Right lobe of liver (tissue), 4 donors: ENCODE results near the gene TSR3.

Experiments
- CTCF ChIP-seq, 4 donors: fragments of 200-600 bp in 3 of 4; fragments of 450-650 bp in 1 of 4; IDR thresholded peaks; one replicate each; pipeline versions ENCODE4 v1.5.1 to v1.8.0; 2016 to 2022; ENCODE audit warnings: antibody characterized with exemption in 4 of 4, mild to moderate bottlenecking in 2 of 4
- POLR2A ChIP-seq: fragments of 450-650 bp; IDR thresholded peaks from one replicate; pipeline ENCODE4 v1.6.1; 2017; ENCODE audit warnings: antibody characterized with exemption, mild to moderate bottlenecking
- donor health status: DM: no; HTN: no; CAD: no.
- donor health status: DM: no; HTN: no; CAD: no.
- donor health status: DM: no; HTN: yes; CAD: no.

- TF ChIP-seq CTCF (IDR thresholded peaks at IDR 0.05) = no peak
- TF ChIP-seq POLR2A = no peak
These were observed 480 bp downstream of the TSR3 start for GRCh38 chr16:1351215-1351581.
